ENCODE results near the gene WWC2. TPM values are rescaled to one million over a fixed set of nuclear protein-coding genes. Genes with fewer than 3 reads are reported as not detected.

WWC2 gene
- total RNA-seq, 1 donor from 2014 or later, result 13.5 TPM

GRCh38 chr4:183285886-183286285 lies 186.8 kb downstream of the WWC2 start:
- DNase-seq (ENCODE audit: low spot score in 2 of 2), result no peak
- FAIRE-seq, result no peak

DNA sequence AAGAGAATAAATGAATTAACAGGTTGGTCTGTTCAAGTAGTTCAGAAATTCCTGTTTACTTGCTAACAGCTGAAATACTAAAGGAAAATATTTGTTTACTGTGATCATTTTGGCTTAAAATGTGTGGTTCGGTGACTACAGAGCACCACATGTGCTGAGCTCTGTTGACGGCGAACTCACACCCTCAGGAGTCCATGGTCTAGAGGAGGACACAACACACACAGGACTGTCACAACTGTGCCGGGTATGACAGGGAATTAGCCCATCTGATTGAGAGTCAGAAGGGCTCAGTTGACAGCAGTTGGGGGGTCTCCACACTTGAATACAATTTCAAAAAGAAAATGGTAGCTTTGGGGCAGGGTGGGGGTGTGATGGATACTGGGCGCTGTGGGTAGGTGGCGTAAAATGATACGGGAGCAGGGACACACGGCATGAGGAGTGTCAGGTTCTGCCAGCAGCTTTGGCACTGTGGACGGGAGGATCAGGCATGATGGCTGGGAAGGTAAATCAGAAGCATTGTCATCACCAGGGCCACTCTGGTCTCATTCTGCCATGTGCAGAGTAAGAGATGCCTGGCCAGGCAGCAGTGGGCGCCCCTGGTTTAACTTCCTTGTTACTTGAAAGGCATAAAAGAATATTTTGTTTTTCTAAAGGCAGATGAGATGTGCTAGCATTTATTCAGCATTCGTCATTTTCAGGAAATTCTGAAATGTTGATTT lies 187.7 kb downstream of the WWC2 start:
- FAIRE-seq (no peak), DNase-seq (ENCODE audit: low spot score in 2 of 2) (no peak)

DNA sequence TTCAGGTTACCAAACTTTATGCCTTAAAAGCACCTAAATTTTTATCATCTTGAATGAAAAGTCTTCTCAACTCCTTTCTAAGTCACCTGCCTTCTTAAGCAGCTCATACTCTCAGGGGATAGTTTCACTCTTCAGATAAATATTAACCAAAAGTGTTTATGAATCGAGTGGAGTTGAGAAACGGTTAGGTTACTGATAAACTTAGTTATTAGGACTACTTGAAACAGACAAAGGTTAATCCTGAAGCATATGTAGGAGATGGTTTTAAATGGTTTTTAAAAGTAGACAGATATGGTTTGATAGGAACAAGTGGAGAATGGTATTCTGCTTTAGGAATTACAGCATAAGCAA lies 188.2 kb downstream of the WWC2 start:
- DNase-seq (ENCODE audit: low spot score in 2 of 2) (no peak), FAIRE-seq (no peak)

GRCh38 chr4:183287677-183288076 lies 188.6 kb downstream of the WWC2 start:
- no peak for FAIRE-seq
- DNase-seq (ENCODE audit: low spot score in 2 of 2), result no peak

- no peak for DNase-seq (ENCODE audit: low spot score in 2 of 2)
- no peak for FAIRE-seq
Observed at GRCh38 chr4:183288955-183289354, 189.9 kb downstream of the WWC2 start.

DNA sequence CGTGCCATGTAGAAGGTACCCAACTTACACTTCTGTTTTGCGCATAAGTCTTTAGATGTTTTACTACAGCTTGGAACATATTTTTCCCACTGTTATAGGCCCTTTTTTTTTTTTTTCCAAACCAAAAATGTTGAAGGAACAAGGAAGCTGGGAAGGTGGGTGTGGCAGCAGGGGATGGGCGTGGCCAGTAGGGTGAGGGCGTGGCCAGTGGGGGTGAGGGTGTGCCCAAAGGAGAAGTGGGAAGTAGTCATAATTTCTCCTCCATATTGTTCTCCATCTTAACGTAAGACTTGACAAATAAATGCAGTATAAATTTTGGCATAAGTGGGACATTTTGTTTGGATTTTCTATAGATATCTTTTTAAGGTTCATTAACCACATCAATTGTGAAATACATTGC lies 190.6 kb downstream of the WWC2 start:
- DNase-seq (ENCODE audit: low spot score in 2 of 2) (no peak), FAIRE-seq (no peak)

GRCh38 chr4:183291070-183291469 lies 192.0 kb downstream of the WWC2 start:
- FAIRE-seq (no peak), DNase-seq (ENCODE audit: low spot score in 2 of 2) (no peak)

- FAIRE-seq, result no peak
Observed at GRCh38 chr4:183295711-183296110, 196.7 kb downstream of the WWC2 start.

DNA sequence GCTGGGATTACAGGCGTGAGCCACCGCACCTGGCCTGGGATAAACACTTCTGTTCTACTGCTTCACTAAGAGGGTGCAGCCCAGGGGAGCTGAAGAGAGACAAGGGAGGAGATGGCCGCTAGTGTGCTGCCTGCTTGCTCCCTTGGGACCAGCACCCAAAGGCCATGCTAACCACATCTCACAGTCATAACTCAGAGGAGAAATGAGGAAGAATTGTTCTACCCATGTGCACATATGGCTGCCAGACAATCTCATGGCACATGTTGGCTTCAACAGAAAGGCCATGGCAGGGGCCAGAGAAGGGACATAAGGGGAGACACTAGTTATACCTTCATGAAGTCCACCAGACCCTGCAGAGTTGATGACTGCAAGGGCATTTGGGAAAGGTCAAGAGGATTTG lies 198.6 kb downstream of the WWC2 start:
- no peak for FAIRE-seq

More at GRCh38 chr4:183295711-183296110, 196.7 kb downstream of the WWC2 start:
- DNase-seq (ENCODE audit: low spot score in 2 of 2), result no peak

GRCh38 chr4:183299464-183299863 lies 200.4 kb downstream of the WWC2 start:
- no peak for FAIRE-seq
- no peak for DNase-seq (ENCODE audit: low spot score in 2 of 2)

More for the DNA sequence above, 198.6 kb downstream of the WWC2 start:
- DNase-seq (ENCODE audit: low spot score in 2 of 2), result no peak

DNA sequence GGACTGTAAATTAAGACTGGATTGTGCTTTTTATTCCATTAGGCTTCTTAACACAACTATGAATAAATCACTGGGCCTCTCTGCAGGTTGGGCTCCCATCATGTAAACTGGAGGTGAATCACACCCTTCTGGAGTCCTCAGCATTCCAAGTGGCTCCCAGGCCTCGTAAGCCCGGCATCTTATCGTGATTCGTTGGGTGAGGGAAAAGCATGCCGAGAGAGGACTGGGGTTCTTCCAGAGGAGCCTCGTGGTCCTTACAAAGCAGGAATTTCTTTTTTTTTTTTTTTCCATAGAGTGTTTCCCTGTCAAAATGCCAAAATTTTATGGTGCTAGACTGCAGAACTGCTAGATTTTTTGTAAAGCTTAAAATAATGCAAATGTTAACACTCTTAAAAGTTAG lies 201.0 kb downstream of the WWC2 start:
- DNase-seq (ENCODE audit: low spot score in 2 of 2), result no peak
- FAIRE-seq, result no peak

- FAIRE-seq (no peak), DNase-seq (ENCODE audit: low spot score in 2 of 2) (no peak)
Observed at GRCh38 chr4:183300655-183301054, 201.6 kb downstream of the WWC2 start.

DNA sequence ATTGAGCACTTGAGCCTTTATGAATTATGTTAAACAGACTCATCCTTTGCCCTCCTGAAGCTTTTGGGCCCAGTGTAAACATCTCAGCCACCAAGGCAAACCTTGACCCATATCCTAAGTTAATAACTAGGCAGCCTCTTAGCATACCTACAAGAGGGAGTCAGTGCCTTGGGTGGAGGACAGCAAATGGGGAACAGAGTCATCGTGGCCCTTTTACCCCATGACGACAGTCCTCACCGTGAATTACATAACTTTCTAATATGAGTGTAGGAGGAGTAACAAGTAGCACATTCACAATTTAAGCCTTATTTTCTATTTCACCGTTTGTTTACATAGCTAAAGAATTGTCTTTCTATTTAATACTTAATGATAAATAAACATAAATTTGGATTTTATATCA lies 204.2 kb downstream of the WWC2 start:
- no peak for FAIRE-seq
- no peak for DNase-seq (ENCODE audit: low spot score in 2 of 2)

DNA sequence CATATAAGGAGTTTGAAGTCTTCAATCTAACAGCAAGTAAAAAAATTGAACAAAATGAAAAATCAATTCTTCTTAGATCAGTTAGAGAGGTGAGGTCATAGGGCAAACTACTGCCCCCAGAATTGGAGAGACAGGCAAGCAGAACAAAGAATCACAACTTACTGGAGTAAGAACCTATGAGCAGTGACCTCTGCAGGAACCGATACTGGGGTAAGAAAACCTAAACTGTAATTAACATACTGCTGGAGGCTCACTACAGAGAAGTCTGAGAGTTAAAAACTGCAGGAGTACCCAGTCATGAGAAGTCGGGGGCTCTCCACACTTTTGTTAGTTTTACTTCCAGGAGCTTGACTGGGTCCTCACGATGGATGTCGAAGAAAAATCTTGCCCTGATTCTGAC lies 205.0 kb downstream of the WWC2 start:
- DNase-seq (ENCODE audit: low spot score in 2 of 2) (no peak), FAIRE-seq (no peak)

GRCh38 chr4:183304538-183304937 lies 205.5 kb downstream of the WWC2 start:
- no peak for DNase-seq (ENCODE audit: low spot score in 2 of 2)
- no peak for FAIRE-seq

DNA sequence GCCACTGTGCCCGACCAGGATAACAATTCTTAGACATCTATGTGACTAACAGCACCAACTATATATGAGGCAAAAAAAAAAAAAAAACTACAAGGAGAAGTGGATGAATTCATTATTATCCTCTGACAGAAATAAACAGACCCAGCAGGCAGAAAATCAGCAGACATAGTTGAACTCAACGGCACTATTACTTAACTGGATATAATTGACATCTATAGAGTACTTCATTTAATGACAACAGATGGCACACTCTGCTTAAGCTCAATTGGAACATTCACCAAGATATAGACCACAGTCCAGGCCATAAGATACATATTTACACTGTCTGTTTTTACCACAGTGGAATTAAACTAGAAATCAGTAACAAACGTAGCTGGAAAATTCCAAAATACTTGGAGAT lies 207.8 kb downstream of the WWC2 start:
- no peak for DNase-seq (ENCODE audit: low spot score in 2 of 2)
- no peak for FAIRE-seq

DNA sequence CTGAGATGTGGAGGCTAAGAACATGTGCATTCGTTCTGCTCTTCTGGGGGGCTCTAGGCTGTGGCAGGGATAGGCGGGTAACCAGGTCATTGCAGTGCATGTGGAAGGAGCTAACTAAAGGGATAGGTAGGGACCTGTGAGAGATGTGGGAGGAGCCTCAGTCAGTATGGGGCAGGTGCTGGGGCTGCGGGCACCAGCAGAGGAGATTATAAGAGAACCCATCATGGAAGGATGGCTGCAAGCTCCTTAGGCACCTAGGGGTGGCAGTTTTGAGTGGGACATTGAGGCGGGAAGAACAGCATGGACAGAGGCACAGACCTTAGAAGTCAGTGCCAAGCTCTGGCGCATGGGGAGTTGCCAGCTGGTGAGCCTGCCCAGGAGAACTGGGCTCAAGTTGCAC lies 213.8 kb downstream of the WWC2 start:
- DNase-seq (ENCODE audit: low spot score in 2 of 2) (no peak), FAIRE-seq (no peak)

- FAIRE-seq (no peak), DNase-seq (ENCODE audit: low spot score in 2 of 2) (no peak)
Observed at GRCh38 chr4:183314336-183314735, 215.3 kb downstream of the WWC2 start.

DNA sequence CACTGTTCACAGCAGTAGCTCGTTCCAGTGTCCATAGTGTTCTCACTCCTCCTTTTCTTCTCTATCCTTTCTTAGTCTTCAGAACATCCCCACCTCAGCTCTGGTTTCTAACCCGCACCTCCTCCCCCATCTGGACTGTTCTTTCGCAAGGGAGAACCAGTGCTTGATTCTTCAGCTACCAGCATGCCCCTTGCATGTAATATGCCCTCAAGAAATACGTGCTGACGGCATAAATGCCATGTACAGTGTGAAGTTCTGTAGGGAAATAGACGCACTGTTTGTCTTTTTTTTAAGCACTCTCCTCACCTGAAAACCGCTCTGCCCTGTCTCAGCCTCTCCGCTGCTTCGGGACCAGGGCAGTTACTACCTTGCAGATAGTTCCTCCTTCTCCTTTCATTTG lies 215.7 kb downstream of the WWC2 start:
- FAIRE-seq, result no peak
- DNase-seq (ENCODE audit: low spot score in 2 of 2), result no peak

DNA sequence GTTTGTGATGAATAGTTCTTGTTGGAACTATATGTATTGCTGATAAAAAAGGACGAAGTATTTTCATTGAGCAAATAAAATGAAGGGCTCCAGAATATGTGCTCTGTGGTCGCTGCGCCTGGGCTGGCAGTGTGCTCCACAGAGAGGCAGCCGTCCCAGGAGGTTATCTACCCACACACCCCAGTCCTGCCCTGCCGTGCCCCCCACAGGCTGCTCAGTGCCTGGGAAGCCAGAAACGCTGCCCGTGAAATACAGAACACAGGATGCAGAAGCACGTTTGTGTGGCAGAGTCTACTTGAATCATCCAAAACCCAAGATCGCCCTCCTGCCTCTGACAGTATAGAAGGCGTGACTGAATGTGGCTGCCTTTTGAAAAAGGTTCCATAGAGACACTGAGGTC lies 219.6 kb downstream of the WWC2 start:
- FAIRE-seq, result no peak
- DNase-seq (ENCODE audit: low spot score in 2 of 2), result no peak

- FAIRE-seq (no peak), DNase-seq (ENCODE audit: low spot score in 2 of 2) (no peak)
Observed at GRCh38 chr4:183320211-183321059, 221.4 kb downstream of the WWC2 start, which contains the start of gene CLDN22. CLDN22 (minus strand) TSS chr4:183320276; CDS start chr4:183320218, 58 bp downstream.

DNA sequence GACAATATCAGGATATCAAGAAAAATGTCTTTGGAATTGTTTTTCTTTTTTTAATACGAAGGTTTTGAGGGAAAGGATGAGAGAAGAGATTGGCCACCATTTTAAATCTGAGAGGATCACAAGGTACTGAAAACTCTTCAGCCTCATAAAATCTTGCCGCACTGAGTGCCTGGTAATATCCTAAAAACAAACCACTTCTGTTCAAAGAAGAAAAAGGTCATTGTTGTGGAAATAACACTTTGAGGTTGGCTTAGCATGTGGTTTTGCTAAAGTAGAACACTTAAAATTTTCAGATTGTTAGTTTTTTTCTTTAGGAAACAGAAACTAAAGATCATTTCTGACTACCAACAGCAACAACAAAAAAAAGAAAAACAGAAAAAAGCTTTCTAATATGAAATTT lies 222.0 kb downstream of the WWC2 start:
- DNase-seq (ENCODE audit: low spot score in 2 of 2) (no peak), FAIRE-seq (no peak)

Data from frontal cortex (tissue), 4 donors.